DMS153 treated with DMSO at 0.1 percent for 48 hours (cell line): ENCODE measurements around the gene KLF17.
"Not testable (repeated sequence)": the region's sequence is repeated elsewhere in the genome, so short reads cannot be mapped to it uniquely, and the experiment has no call there.

Source experiments
- DNase-seq: peaks from one replicate; lab custom pipeline; 2025; ENCODE audit not compliant: unreplicated experiment; lab: John Stamatoyannopoulos, UW

The KLF17 gene

DNA sequence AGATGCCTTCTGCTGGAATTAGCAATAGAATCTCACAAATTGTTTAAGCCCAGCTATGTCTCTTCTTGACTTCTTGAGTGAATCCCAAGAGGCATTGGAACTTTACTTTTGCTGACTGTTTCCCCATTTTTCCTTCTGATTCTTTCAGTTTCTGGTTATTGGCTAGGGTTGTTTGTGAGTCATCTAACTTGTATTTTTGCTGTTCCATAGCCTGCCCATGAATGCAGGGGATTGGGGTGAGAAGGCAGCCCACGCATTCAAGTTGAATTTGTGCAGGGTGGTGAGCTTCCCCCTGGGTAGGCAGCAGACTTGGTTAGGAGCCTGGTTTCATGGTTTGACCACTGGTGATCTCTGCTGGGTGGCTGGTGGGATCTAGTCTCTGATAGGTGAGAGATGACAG lies 10.4 kb upstream of the KLF17 start:
- DNase-seq = no peak

DNA sequence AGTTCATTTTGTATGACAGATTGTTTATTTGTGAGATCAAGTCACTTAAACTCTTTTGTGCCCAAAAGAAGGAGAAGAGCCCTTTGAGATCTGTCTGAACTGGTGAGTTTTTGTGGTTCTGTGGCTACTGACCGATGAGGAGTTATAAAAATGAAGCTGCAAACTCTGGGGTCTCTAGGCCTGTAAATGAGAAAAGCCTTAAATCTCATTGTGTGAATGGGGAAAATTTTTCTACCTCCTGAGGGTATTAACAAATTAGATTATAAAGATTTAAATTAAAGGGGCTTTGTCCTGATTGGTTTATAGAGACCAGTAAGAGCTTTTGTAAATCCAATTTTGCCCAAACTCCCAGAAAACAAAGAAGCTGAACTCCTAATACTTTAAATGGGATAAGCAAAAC lies 9.7 kb upstream of the KLF17 start:
- no peak for DNase-seq

DNA sequence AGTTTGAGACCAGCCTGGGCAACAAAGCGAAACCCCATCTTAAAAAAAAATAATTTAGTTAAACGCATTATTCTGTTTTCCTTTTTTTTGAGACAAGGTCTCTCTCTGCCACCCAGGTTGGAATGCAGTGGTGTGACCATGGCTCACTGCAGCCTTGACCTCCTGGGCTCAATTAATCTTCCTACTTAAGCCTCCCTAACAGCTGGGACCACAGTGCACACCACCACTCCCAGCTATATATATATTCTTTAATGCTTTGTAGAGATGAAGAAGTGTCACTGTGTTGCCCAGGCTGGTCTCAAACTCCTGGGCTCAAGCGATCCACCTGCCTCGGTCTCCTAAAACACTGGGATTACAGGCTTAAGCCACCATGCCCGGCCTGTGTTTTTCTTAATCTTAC lies 7.7 kb upstream of the KLF17 start:
- no peak for DNase-seq

DNA sequence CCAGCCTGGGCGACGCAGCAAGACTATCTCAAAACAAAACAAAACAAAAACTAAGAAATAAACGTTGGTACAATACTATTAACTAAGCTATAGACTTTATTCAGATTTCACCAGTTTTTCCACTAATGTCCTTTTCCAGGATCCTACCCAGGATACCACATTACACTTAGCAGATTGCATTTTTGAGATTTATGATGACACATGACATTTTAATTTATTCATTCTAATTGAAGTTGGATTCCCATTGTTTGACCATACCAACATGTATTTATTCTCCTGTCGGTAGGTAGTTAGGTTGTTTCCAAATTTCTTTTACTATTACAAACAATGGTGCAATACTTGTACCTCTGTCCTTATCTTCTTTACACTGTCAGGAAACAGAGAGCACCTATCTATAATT lies 6.8 kb upstream of the KLF17 start:
- no peak for DNase-seq

DNA sequence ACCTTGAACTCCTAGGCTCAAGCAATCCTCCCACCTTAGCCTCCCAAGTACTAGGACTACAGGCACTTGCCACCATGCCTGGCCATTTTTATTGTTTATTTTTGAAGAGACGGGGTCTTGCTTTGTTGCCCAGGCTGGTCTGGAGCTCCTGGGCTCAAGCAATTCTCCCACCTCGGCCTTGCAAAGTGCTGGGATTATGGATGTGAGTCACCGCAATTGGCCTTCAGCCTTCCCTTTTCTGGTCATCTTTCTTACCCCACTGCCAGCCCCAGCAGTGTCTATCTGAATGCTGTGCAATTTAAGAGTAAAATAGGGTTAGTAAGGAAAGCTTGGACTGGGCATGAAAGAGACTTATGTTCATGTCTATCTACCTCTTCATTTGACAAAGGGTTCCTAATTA lies 6.1 kb upstream of the KLF17 start:
- no peak for DNase-seq

DNA sequence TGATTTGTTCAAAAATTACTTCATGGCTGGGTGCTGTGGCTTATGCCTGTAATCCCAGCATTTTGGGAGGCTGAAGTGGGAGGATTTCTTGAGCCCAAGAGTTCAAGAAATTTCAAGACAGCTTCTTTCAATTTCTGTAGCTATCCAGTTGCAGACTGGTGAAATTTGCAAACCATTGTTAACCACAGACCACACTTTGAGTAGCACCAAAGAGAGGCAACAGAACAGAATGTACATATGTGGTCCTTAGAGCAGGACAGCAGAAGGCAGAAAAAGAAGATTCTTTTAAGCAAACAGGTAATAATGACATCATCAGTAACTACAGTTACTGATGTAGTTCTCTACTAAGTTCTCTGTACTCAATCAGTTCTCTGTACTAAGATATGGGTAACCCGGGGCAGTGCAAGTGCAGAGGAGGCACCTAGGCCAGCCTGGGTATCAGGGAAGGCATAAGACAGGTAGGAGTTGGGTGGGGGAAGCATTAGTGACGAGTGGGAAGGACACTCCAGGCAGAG lies 5.5 kb upstream of the KLF17 start:
- DNase-seq = no peak

DNA sequence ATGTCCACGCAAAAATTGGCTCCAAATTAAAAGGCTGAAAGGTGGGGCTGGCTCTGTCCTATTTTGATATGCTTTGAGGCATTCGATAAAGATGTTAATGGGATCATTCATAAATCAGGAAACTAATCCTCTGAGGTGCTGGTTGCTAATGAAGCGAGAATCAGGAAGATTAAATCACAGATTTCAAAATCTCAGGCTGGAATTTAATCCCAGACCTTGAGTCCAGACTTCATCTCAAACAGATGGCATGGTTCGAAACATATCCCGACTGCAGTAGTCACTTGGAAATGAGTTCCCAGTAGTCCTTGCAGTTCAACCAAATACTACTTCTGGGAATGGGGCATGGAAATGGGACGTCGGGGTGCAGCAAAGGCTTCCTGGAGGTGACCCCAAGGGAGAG lies 4.5 kb upstream of the KLF17 start:
- no peak for DNase-seq

DNA sequence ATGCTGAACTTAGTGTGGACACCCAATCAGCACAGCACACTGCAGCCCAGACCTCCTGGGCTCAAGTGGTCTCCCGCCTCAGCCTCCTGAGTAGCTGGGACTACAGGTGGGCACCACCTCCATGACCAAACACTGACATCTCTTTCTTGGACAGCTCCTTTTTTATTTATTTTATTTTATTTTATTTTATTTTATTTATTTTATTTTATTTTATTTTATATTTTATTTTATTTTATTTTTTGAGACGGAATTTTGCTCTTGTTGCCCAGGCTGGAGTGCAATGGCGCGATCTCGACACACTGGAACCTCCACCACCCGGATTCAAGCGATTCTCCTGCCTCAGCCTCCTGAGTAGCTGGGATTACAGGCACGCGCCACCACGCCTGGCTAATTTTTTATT lies 1.3 kb upstream of the KLF17 start:
- not testable (repeated sequence) for DNase-seq

DNA sequence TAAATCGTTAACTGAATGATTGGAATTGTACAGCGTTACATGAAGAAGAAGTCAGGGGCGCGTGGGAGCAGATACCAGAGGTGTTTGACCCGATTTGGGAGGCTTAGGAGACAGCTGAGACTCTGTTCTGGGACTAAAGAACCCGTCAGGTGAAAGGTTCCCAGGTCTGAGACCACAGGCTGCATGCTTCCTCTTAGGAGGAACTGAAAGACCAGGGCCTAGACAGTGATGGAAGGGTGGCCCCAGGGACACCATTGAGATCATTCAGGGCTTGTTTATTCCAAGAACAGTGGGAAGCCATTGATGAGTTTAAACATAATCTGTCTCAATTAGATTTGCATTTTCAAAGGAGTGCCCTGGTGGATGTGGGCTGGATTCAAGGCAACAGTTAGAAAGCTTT lies 904 bp downstream of the KLF17 start:
- DNase-seq = no peak

DNA sequence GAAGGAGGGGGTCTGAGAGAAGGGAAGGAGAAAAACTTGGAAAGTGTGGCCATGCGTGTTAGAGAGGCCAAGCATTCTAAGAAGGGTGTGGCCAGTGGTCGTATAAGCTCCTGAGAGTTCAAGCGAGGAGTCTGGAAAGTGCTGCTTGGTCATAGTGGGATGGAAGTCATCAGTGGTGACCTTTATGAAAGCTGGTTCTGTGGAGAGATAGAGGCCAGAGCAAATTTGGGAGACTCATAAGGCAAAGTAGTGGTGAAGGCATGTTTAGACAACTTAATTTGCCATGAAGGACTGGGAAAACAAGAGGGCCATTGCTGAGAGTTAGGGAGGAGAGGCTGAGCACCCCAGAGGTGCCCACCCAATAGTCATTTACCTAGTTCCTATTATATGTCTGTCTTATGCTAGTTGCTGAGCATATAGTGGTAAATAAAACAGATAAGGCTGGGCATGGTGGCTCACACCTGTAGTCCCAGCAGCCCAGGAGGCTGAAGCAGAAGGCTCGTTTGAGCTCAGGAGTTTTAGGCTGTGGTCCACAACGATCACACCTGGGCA lies 1.9 kb downstream of the KLF17 start:
- no peak for DNase-seq

DNA sequence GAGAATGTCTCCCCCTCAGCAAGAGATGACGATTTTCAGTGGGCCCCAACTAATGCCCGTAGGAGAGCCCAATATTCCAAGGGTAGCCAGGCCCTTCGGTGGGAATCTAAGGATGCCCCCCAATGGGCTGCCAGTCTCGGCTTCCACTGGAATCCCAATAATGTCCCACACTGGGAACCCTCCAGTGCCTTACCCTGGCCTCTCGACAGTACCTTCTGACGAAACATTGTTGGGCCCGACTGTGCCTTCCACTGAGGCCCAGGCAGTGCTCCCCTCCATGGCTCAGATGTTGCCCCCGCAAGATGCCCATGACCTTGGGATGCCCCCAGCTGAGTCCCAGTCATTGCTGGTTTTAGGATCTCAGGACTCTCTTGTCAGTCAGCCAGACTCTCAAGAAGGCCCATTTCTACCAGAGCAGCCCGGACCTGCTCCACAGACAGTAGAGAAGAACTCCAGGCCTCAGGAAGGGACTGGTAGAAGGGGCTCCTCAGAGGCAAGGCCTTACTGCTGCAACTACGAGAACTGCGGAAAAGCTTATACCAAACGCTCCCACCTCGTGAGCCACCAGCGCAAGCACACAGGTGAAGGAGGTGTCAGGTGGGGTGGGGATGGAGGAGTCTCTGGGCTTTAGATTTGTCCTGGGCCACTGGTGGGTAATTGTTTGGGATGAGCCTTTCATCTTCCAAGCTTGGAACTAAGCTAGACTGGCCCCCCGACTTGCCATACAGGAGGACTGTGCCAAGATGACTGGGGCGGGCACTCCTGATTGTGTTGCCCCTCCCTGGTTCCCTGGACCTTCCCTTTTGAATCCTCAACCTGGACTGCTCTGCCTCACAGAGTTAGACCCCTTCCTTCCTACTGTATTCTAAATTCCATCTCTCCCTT lies 11.2 kb downstream of the KLF17 start:
- no peak for DNase-seq

DNA sequence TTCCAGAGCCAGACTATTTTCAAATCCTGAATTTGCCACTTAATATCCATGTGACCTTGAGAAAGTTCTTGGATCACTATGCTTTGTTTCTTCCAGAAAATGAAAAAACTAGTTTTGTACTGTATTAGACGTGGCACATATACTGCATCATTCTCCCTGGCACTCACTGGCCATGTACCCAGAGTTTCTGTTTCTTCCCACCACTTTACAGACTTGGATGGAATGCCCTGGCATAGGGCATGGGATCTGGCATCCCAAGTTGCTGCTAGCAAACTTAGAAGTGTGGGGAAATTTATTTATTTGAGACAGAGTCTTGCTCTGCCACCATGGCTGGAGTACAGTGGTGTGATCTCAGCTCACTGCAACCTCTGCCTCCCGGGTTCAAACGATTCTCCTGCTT lies 12.8 kb downstream of the KLF17 start:
- no peak for DNase-seq

DNA sequence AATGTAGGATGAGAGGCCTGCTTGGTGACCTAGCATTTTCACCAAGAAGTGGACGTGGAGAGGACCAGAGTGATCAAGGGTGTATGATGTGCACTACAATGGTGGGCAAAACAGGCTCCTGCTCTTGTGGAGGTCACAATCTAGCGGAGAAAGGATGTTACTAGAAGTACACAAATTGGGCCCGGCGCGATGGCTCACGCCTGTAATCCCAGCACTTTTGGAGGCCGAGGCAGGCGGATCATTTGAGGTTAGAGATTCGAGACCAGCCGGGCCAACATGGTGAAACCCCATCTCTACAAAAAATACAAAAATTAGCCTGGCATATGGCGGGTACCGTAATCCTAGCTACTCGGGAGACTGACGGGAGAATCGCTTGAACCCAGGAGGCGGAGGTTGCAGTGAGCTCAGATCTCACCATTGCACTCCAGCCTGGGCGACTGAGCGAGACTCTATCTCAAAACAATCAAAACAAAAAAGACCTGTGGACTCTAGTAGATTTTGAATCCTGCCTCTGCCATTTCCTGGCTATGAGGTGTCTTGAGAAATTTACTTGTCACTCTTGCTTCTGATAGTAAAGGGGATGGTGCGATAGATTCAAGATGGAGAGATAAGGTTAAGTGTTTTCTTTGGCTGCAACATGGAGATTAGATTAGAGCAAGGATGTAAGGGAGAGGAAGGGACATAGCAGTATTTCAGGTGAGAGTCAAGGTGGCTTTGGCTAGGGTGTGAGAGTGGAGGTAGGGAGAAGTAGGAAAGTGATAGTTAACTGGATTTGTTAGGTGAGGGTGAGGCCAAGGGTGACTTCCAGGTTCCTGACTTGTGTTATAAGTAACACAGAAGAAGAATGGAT lies 15.7 kb downstream of the KLF17 start:
- no peak for DNase-seq

DNA sequence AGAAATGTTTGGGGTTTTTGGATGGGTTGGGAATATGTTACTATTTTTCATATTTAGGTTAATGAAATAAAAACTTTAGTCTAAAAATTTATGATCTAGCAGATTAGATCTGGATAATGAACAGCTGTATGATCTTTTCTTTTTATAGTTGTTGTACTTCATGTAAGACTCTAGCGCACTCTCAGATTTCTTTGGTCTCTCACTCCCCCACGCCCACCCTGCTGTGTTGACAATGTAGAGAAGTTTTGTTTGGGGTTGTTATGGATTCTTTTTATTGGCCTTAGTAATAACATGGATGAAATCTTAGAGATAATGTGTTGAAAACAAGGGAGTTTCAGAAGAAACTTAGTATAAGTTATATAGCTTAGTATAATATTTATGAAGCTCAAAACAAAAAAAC lies 17.3 kb downstream of the KLF17 start:
- DNase-seq = no peak

DNA sequence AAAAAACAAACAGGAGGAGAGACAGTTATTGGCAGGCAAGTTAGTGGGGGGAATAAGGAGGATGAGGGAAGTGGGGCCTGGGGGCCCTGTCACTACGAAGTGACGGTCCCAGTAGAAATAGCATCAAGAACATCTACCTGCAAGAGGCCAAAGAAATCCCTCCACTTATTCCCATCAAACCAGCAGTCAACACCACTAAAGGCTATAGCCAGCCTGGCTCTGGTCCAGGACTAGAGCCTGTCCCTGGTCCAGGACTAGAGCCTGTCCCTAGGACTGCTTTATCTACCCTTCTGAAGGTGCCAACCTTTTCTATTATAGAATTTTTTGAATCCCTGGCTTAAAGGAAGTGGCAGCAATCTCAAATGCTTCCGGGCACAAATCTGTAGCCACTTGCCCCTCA lies 19.6 kb downstream of the KLF17 start:
- no peak for DNase-seq

DNA sequence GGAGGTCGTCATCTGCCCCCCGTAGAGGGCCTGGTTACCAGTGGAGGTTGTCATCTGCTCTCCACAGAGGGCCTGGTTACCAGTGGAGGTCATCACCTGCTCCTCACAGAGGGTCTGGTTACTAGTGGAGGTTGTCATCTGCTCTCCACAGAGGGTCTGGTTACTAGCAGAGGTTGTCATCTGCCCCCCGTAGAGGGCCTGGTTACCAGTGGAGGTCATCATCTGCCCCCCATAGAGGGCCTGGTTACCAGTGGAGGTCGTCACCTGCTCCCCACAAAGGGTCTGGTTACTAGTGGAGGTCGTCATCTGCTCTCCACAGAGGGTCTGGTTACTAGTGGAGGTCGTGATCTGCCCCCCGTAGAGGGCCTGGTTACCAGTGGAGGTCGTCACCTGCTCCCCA lies 20.9 kb downstream of the KLF17 start:
- not testable (repeated sequence) for DNase-seq

DNA sequence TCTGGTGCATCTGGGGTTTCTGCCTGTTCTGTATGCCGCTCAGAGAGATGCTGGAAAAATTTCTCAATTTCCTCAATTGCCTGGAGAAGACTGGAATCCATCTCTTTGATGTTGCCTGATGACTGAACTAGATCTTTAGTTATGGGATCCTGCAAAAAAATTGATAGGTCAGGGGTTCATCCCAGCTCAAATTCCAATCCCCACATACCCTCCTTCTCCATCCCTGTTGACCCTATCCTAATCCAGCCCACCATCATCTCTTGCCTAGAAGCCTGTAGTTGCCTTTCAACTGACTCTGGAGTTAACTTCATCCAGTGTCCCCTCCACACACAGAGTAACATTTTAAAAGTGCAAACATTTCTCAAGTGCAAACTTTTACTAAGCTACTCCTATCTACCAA lies 22.9 kb downstream of the KLF17 start, which contains the start of gene KLF18:
KLF18 (minus strand) TSS at position 101 of the 400 bp plus-strand sequence; CDS start at position 101, 0 bp downstream.
- DNase-seq = no peak

DNA sequence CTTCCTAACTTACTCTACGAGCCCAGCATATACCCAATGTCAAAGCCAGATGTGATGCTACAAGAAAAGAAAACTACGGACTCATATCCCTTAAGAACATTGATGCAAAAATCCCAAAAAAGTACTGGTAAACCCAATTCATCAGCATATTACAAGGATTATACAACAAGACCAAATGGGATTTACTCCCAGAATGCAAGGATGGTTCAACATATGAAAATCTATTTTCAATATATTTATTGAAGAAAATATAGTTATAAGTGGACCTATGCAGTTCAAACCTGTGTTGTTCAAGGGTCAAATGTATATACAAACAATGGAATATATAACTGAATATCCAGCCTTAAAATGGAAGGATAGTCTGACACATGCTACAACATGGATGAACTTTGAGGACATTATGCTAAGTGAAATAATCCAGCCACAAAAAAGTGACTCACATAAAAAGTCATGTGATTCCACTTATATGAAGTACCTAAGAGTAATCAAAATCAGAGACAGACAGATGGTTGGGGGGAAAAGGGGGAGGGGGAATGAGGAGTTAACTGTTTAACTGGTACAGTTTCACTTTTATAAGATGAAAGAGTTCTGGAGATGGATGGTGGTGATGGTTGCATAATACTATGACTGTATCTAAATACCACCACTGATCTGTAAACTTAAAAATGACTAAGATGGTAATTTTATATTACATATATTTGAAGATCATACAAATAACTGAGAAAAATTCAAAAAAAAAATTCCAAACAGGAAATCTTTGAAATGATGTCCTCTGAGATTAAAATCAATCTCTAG lies 26.5 kb downstream of the KLF17 start:
- DNase-seq = no peak

DNA sequence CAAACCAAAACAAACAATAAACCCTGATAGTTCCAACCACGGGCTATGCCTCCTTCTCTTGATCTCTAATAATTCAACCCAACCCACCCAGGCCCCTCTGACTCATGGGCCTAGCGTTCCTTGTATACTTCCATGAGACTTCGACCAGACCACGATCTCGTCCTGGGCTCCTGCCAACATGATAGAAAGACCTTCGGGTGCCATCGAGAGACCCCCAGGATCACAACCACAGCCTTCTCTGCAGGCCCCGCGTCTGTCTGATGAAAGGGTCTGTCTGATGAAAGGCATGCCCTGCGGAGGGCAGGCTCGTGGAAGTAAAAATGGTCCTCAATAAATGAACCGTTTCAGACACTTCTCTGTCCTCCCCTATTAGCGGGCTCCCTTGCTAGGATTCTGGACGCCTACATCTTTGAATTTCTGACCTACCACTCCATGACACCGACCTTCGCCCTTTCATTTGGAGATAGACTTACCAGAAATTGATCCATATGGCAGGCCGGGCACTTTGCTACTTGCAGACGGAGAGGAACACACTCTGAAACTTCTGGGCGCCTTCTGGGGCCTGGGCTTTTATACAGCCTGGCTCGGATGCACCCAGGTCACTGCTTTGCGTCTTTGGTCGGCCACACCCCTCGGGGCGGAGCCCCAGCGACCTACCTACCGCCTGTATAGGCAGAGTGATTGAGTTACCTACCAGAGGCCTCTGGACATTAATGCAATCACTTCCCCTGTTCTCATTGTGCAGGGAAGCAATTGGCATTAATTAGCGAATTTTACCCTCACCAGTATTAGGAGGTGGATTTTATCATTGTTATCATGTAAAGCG lies 28.1 kb downstream of the KLF17 start:
- DNase-seq = no peak

DNA sequence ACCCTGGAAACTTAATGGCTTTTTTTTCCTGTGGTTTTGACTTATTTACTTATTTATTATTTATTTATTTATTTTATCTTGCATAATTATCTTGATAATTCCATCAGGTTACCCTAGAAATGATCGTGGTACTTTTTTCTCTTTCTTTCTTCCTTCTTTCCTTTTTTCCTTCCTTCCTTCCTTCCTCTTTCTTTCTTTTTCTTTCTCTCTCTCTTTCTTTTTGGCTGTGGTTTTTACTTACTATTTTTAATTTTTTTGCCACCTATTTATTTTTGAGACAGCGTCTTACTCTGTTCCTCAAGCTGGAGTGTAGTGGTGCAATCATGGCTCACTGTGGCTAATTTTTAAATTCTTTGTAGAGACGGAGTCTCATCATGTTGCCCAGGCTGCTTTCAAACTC lies 29.0 kb downstream of the KLF17 start:
- no peak for DNase-seq
